GM19043 (cell line): Measurements from ENCODE around the gene HOXB13.

Experiments used
- ATAC-seq: cut with Tn5 transposase; IDR thresholded peaks from one replicate; pipeline ENCODE4 v1.9.1; 2021; ENCODE audit warnings: low read depth; ENCODE audit not compliant: unreplicated experiment

Gene HOXB13

GRCh38 chr17:48748718-48749566, 20.4 kb upstream of the HOXB13 start:
- no peak for ATAC-seq

- ATAC-seq: no peak
These were observed 19.2 kb upstream of the HOXB13 start for GRCh38 chr17:48747445-48748363.

- ATAC-seq: no peak
These were observed 18.4 kb upstream of the HOXB13 start for GRCh38 chr17:48746916-48747444.

GRCh38 chr17:48745381-48746275, 17.1 kb upstream of the HOXB13 start:
- no peak for ATAC-seq

- ATAC-seq: no peak
These were observed 12.0 kb upstream of the HOXB13 start for GRCh38 chr17:48740537-48740936.

GRCh38 chr17:48738803-48739526, 10.4 kb upstream of the HOXB13 start:
- no peak for ATAC-seq

- ATAC-seq: no peak
These were observed 9.9 kb upstream of the HOXB13 start for GRCh38 chr17:48738424-48738802.

- ATAC-seq: no peak
These were observed 8.9 kb upstream of the HOXB13 start for GRCh38 chr17:48737330-48738043.

GRCh38 chr17:48735062-48735351, 6.5 kb upstream of the HOXB13 start:
- ATAC-seq: no peak

- ATAC-seq: no peak
These were observed 5.9 kb upstream of the HOXB13 start for GRCh38 chr17:48734333-48735061.

GRCh38 chr17:48733632-48734328, 5.2 kb upstream of the HOXB13 start:
- no peak for ATAC-seq

GRCh38 chr17:48732688-48733629, 4.4 kb upstream of the HOXB13 start:
- no peak for ATAC-seq

GRCh38 chr17:48731355-48731754, 2.8 kb upstream of the HOXB13 start:
- no peak for ATAC-seq

- ATAC-seq: no peak
These were observed 1.6 kb upstream of the HOXB13 start for GRCh38 chr17:48730240-48730550.

- ATAC-seq: no peak
These were observed 1.0 kb upstream of the HOXB13 start for GRCh38 chr17:48729335-48730239.
